Measurements from ENCODE around the gene TLR7. TPM values are rescaled to one million over a fixed set of nuclear protein-coding genes. Genes with fewer than 3 reads are reported as not detected.

Gene TLR7
- total and polyA plus RNA-seq, 3 donors from 2014 or later: 0.08 to 1.3 (median 0.31) TPM

GRCh38 chrX:12824944-12825343, 41.9 kb upstream of the TLR7 start:
- Histone ChIP-seq H3K27ac (no peak overlapping the region), H3K4me3 (no peak overlapping the region), H3K4me1 (no peaks in the 10 kb centered on the region), H3K9me3 (no peaks in the 10 kb centered on the region), H3K27me3 (no peaks in the 10 kb centered on the region), H3K36me3 (ENCODE audit: low read depth, missing control alignments) (no peaks in the 10 kb centered on the region)
- intact Hi-C loops (cut with DNase I; ENCODE audit: low total_unique reads): no loop called here
- WGBS, 2 donors: 72 to 96% methylated on average over 8 to 9 of the region's 9 CpGs
- no peak for DNase-seq
- TF ChIP-seq CTCF (IDR thresholded peaks at IDR 0.05) (no peak), POLR2A (IDR thresholded peaks at IDR 0.05) (no peak)

- WGBS, 2 donors: 87 to 95% methylated on average over 8 of the region's 8 CpGs
- H3K9me3 ChIP-seq: no peaks in the 10 kb centered on the region
- H3K4me3 ChIP-seq: no peak overlapping the region
- intact Hi-C loops (cut with DNase I; ENCODE audit: low total_unique reads): no loop called here
- no peak for DNase-seq
- no peak overlapping the region for H3K27ac ChIP-seq
- H3K27me3 ChIP-seq: no peaks in the 10 kb centered on the region
- no peaks in the 10 kb centered on the region for H3K36me3 ChIP-seq (ENCODE audit: low read depth, missing control alignments)
- no peaks in the 10 kb centered on the region for H3K4me1 ChIP-seq
- TF ChIP-seq POLR2A (IDR thresholded peaks at IDR 0.05): no peak
- TF ChIP-seq CTCF (IDR thresholded peaks at IDR 0.05): no peak
Observed at GRCh38 chrX:12825801-12826200, 41.1 kb upstream of the TLR7 start.

GRCh38 chrX:12843061-12843667, 23.7 kb upstream of the TLR7 start:
- no peak for DNase-seq
- H3K27me3 ChIP-seq: no peaks in the 10 kb centered on the region
- no peaks in the 10 kb centered on the region for H3K9me3 ChIP-seq
- no peak overlapping the region for H3K4me3 ChIP-seq
- no peak overlapping the region for H3K27ac ChIP-seq
- no peak for TF ChIP-seq CTCF (IDR thresholded peaks at IDR 0.05)
- no peak for TF ChIP-seq POLR2A (IDR thresholded peaks at IDR 0.05)
- 80 to 86% methylated on average over 2 of the region's 2 CpGs for WGBS, 2 donors
- no peaks in the 10 kb centered on the region for H3K4me1 ChIP-seq
- intact Hi-C loops (cut with DNase I; ENCODE audit: low total_unique reads): no loop called here
- H3K36me3 ChIP-seq (ENCODE audit: low read depth, missing control alignments): no peaks in the 10 kb centered on the region

GRCh38 chrX:12843668-12844279, 23.1 kb upstream of the TLR7 start:
- WGBS, 2 donors: 42 to 53% methylated on average over 6 of the region's 6 CpGs
- intact Hi-C loops (cut with DNase I; ENCODE audit: low total_unique reads): no loop called here

More at GRCh38 chrX:12843668-12844279, 23.1 kb upstream of the TLR7 start:
- Histone ChIP-seq H3K4me3 (no peak overlapping the region), H3K4me1 (no peaks in the 10 kb centered on the region), H3K36me3 (ENCODE audit: low read depth, missing control alignments) (no peaks in the 10 kb centered on the region), H3K27ac (no peak overlapping the region), H3K27me3 (no peaks in the 10 kb centered on the region), H3K9me3 (no peaks in the 10 kb centered on the region)
- no peak for DNase-seq
- TF ChIP-seq CTCF (IDR thresholded peaks at IDR 0.05) (no peak), POLR2A (IDR thresholded peaks at IDR 0.05) (no peak)
